ENCODE data around the gene DYNC1I1. TPM values are rescaled to one million over a fixed set of nuclear protein-coding genes. Genes with fewer than 3 reads are reported as not detected.

DYNC1I1 gene
- total and polyA plus RNA-seq, 2 of the 4 experiments (the other 2 are of a cell fraction): under 0.01 to 0.15 TPM

DNA sequence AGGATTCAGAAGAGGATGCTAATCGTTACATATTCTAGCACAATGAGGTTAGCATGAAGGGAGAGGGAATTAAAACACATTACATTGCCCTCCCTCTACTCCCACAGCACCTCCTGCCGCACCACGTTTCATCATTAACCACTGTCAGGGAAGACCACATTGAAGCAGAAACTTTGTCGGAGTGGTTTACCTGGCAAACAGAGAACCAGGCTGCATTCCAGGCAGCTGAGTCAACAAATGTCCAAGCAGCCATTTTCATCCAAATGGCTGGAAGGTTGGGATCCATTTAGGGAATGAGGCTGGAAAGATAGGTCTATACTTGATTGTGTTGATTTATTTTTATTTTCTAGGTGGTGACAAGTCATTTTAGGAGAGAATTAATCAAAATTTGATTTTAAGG is 273.6 kb downstream of the DYNC1I1 start:
- no peak for TF ChIP-seq RAD21 (IDR thresholded peaks at IDR 0.05; ENCODE audit: low read length)
- no peak overlapping the region for H3K18ac ChIP-seq (ENCODE audit: low read depth, low read length)

More for the DNA sequence above, 273.6 kb downstream of the DYNC1I1 start:
- no peaks in the 10 kb centered on the region for H3K27me3 ChIP-seq (ENCODE audit: control insufficient read depth, insufficient read depth, low read length)
- no peak overlapping the region for H3K27ac ChIP-seq (ENCODE audit: insufficient read depth, low read length)
- H3K4me2 ChIP-seq (ENCODE audit: low read depth, low read length): no peak overlapping the region
- 100% methylated on average over 1 of the region's 4 CpGs; no CpG with 5 or more reads in 1 of the 2 experiments for WGBS, 2 experiments (ENCODE audit: extremely low coverage in 2 of 2, insufficient read length in 1 of 2)
- no peaks in the 10 kb centered on the region for H3K4me1 ChIP-seq (ENCODE audit: control insufficient read depth, insufficient read depth, low read length)
- no peak overlapping the region for H2BK120ac ChIP-seq (ENCODE audit: low read depth, low read length)
- no peak overlapping the region for H2AFZ ChIP-seq (replicated peaks; ENCODE audit: low read length, poor library complexity)
- H3K14ac ChIP-seq (replicated peaks; ENCODE audit: low read depth, low read length): no peak overlapping the region
- H2BK20ac ChIP-seq (ENCODE audit: low read depth, low read length): no peak overlapping the region
- no peak overlapping the region for H2BK15ac ChIP-seq (ENCODE audit: low read depth, low read length)
- POLR2A ChIA-PET (ENCODE audit: unreplicated experiment): interaction anchor here (0.6 kb wide), 1 partner anchor 143 kb away, joined by 3 read pairs; no protein-coding TSS in a partner anchor
- DNase-seq (no peak), ATAC-seq (ENCODE audit: low read depth) (no peak)
- H3K9ac ChIP-seq (ENCODE audit: low read depth, low read length): no peak overlapping the region
- intact Hi-C loops (cut with micrococcal nuclease): no loop called here
- no peaks in the 10 kb centered on the region for H3K9me1 ChIP-seq (ENCODE audit: insufficient read depth, low read length)
- no peak overlapping the region for H2AK5ac ChIP-seq (ENCODE audit: low read depth, low read length)
- H2BK5ac ChIP-seq (ENCODE audit: low read depth, low read length, poor library complexity, severe bottlenecking): no peak overlapping the region
- CTCF ChIA-PET: interaction anchor here (0.8 kb wide), 1 partner anchor 10 kb away, joined by 3 read pairs; no protein-coding TSS in a partner anchor
- no peaks in the 10 kb centered on the region for H4K20me1 ChIP-seq (ENCODE audit: insufficient read depth, low read length)
- in situ Hi-C loops (cut with MboI; ENCODE audit: low sequenced_read_pairs): no loop called here
- no peak overlapping the region for H4K91ac ChIP-seq (ENCODE audit: insufficient read depth, low read depth, low read length)
- no peak overlapping the region for H3K4ac ChIP-seq (ENCODE audit: low read depth, low read length)
- BruUV-seq (replicated peaks): no TSS peak
- H3K79me1 ChIP-seq (ENCODE audit: low read depth in 1 of 2, low read length in 2 of 2): no peaks in the 10 kb centered on the region
- H4K8ac ChIP-seq (ENCODE audit: low read depth in 2 of 2, low read length in 2 of 2): no peak overlapping the region
- H4K5ac ChIP-seq (ENCODE audit: low read depth, low read length): no peak overlapping the region
- H3K4me3 ChIP-seq (ENCODE audit: insufficient read depth, low read depth, low read length): no peak overlapping the region
- dilution Hi-C loops (cut with HindIII; ENCODE audit: low sequenced_read_pairs, unreplicated experiment): no loop called here
- H2AK9ac ChIP-seq (replicated peaks; ENCODE audit: low read depth, low read length, poor library complexity): no peak overlapping the region
- H3K56ac ChIP-seq (ENCODE audit: extremely low read depth, insufficient read depth, low read length): no peak overlapping the region
- H3K36me3 ChIP-seq (ENCODE audit: control insufficient read depth, insufficient read depth, low read length): no peaks in the 10 kb centered on the region
- H3K9me3 ChIP-seq (ENCODE audit: control insufficient read depth, insufficient read depth, low read length): no peaks in the 10 kb centered on the region
- no peak overlapping the region for H3K23ac ChIP-seq (ENCODE audit: low read depth, low read length)
